ENCODE data around the gene TPCN2. TPM values are rescaled to one million over a fixed set of nuclear protein-coding genes. Genes with fewer than 3 reads are reported as not detected.

TPCN2 gene
- polyA plus RNA-seq, 1 donor from 2014 or later = 14.2 TPM

DNA sequence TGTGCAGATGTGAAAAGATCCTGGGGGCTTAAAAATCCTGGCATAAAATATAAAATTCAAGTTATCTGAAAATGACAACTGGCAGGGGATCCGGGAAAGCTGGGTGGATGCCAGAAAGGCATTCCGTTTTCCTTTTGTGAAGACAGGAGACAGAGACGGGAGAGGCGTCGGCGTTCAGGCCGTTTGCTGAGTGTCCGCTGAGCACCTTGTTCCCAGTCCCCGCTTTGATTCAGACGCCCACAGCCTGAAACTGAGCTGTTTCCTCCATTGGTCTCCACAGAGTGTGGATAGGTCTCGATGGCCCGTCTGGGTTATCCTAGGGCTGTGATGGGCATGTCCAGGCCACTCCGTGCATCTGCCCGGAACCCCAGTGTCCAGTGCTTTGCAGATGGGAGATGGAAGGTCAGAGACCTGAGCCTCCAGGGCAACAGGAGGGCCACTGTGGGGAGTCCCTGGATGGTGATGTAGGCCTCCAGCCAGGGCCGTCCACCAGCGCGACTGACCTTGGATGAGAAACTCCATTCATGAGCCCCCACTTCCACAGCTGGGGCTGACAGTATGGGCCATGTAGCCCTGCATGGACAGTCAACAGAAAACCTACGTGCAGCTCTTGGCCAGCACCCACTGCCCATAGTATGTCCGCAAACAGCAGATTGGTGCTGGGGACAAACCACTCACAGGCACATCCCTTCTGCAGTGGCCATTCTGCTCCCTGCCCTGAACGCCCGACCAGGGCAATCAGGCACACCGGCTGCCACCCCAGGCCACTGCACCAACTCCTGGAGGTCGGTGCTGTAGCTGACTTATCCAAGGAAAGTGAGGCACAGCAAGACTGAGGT is 47.3 kb upstream of the TPCN2 start:
- H3K27ac ChIP-seq (ENCODE audit: low read length) = no peak overlapping the region

GRCh38 chr11:69002110-69002569 is 46.6 kb upstream of the TPCN2 start:
- Histone ChIP-seq H3K9me3 (ENCODE audit: low read length) (no peaks in the 10 kb centered on the region), H2AFZ (ENCODE audit: low read depth, low read length) (no peak overlapping the region), H3K36me3 (ENCODE audit: insufficient read depth, low read length) (no peaks in the 10 kb centered on the region), H3F3A (ENCODE audit: insufficient read depth, low read length, poor library complexity, severe bottlenecking) (no peaks in the 10 kb centered on the region), H4K20me1 (ENCODE audit: insufficient read depth) (no peaks in the 10 kb centered on the region), H3K4me2 (ENCODE audit: low read length) (no peak overlapping the region), H3K27ac (ENCODE audit: low read length) (no peak overlapping the region), H3K27me3 (ENCODE audit: insufficient read depth, low read depth, low read length) (no peaks in the 10 kb centered on the region), H3K4me3 (ENCODE audit: low read length) (no peak overlapping the region), H3K79me2 (replicated peaks; ENCODE audit: insufficient read depth, low read length) (no peaks in the 10 kb centered on the region), H3K9ac (ENCODE audit: low read length) (no peak overlapping the region), H3K9me2 (ENCODE audit: insufficient read depth, low read length) (no peaks in the 10 kb centered on the region)
- TF ChIP-seq TAF1 (IDR thresholded peaks at IDR 0.05; ENCODE audit: low read depth) = no peak
- no peak for TF ChIP-seq MXI1 (conservative IDR thresholded peaks at IDR 0.05; ENCODE audit: poor library complexity, severe bottlenecking)
- no peak for TF ChIP-seq EP300 (conservative IDR thresholded peaks at IDR 0.05; ENCODE audit: poor library complexity, severe bottlenecking)
- TF ChIP-seq RAD21 (conservative IDR thresholded peaks at IDR 0.05) = no peak
- TF ChIP-seq, protein P1, sequence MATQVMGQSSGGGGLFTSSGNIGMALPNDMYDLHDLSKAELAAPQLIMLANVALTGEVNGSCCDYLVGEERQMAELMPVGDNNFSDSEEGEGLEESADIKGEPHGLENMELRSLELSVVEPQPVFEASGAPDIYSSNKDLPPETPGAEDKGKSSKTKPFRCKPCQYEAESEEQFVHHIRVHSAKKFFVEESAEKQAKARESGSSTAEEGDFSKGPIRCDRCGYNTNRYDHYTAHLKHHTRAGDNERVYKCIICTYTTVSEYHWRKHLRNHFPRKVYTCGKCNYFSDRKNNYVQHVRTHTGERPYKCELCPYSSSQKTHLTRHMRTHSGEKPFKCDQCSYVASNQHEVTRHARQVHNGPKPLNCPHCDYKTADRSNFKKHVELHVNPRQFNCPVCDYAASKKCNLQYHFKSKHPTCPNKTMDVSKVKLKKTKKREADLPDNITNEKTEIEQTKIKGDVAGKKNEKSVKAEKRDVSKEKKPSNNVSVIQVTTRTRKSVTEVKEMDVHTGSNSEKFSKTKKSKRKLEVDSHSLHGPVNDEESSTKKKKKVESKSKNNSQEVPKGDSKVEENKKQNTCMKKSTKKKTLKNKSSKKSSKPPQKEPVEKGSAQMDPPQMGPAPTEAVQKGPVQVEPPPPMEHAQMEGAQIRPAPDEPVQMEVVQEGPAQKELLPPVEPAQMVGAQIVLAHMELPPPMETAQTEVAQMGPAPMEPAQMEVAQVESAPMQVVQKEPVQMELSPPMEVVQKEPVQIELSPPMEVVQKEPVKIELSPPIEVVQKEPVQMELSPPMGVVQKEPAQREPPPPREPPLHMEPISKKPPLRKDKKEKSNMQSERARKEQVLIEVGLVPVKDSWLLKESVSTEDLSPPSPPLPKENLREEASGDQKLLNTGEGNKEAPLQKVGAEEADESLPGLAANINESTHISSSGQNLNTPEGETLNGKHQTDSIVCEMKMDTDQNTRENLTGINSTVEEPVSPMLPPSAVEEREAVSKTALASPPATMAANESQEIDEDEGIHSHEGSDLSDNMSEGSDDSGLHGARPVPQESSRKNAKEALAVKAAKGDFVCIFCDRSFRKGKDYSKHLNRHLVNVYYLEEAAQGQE (IDR thresholded peaks at IDR 0.05; ENCODE audit: borderline replicate concordance) = no peak
- TF ChIP-seq EZH2 (IDR thresholded peaks at IDR 0.05; ENCODE audit: borderline replicate concordance, insufficient read depth, low read length, poor library complexity, severe bottlenecking) = no peak
- no peak for TF ChIP-seq CTCF (IDR thresholded peaks at IDR 0.05; ENCODE audit: poor library complexity, severe bottlenecking)

More for the DNA sequence above, 47.3 kb upstream of the TPCN2 start:
- no peaks in the 10 kb centered on the region for H3K9me3 ChIP-seq (ENCODE audit: low read length)
- no peaks in the 10 kb centered on the region for H3K36me3 ChIP-seq (ENCODE audit: insufficient read depth, low read length)
- H4K20me1 ChIP-seq (ENCODE audit: insufficient read depth) = no peaks in the 10 kb centered on the region
- H3K27me3 ChIP-seq (ENCODE audit: insufficient read depth, low read depth, low read length) = no peaks in the 10 kb centered on the region
- H3K4me3 ChIP-seq (ENCODE audit: low read length) = no peak overlapping the region
- TF ChIP-seq SMC3 (conservative IDR thresholded peaks at IDR 0.05; ENCODE audit: poor library complexity) = no peak
- no peak for TF ChIP-seq EZH2 (IDR thresholded peaks at IDR 0.05; ENCODE audit: borderline replicate concordance, insufficient read depth, low read length, poor library complexity, severe bottlenecking)
- TF ChIP-seq RAD21 (conservative IDR thresholded peaks at IDR 0.05) = no peak
- TF ChIP-seq EP300 (conservative IDR thresholded peaks at IDR 0.05; ENCODE audit: poor library complexity, severe bottlenecking) = no peak
- TF ChIP-seq POLR2AphosphoS5 (IDR thresholded peaks at IDR 0.05) = no peak
- no peak for TF ChIP-seq TAF1 (IDR thresholded peaks at IDR 0.05; ENCODE audit: low read depth)
- no peak for TF ChIP-seq MXI1 (conservative IDR thresholded peaks at IDR 0.05; ENCODE audit: poor library complexity, severe bottlenecking)
- TF ChIP-seq, protein P1 (IDR thresholded peaks at IDR 0.05; ENCODE audit: borderline replicate concordance) = no peak
- no peak for TF ChIP-seq CTCF (IDR thresholded peaks at IDR 0.05; ENCODE audit: poor library complexity, severe bottlenecking)
- no peaks in the 10 kb centered on the region for H3K79me2 ChIP-seq (replicated peaks; ENCODE audit: insufficient read depth, low read length)
- no peak overlapping the region for H2AFZ ChIP-seq (ENCODE audit: low read depth, low read length)
- no peak overlapping the region for H3K9ac ChIP-seq (ENCODE audit: low read length)
- no peaks in the 10 kb centered on the region for H3F3A ChIP-seq (ENCODE audit: insufficient read depth, low read length, poor library complexity, severe bottlenecking)
- H3K4me2 ChIP-seq (ENCODE audit: low read length) = no peak overlapping the region
- no peaks in the 10 kb centered on the region for H3K9me2 ChIP-seq (ENCODE audit: insufficient read depth, low read length)

Data from neural cell (in vitro differentiated cells).